Endometrial microvascular endothelial cells (primary cell): Measurements from ENCODE around the gene UNC13D. TPM values are rescaled to one million over a fixed set of nuclear protein-coding genes. Genes with fewer than 3 reads are reported as not detected.
"Not testable (repeated sequence)": the region's sequence is repeated elsewhere in the genome, so short reads cannot be mapped to it uniquely, and the experiment has no call there.

Experiments used
- in situ Hi-C: cut with HindIII; loops from 2 replicates; pipeline ENCODE4 v1.10.0; 2017; ENCODE audit warnings: low sequenced_read_pairs, low pct_unique_long_range_greater_than_20kb; ENCODE audit errors: inconsistent ontology term
- total RNA-seq: library from RNA; depleted of rRNA; stranded (reverse); fragments of >200 nt; gene quantifications from one replicate; pipeline ENCODE4 v1.2.3, GENCODE V29; 2015; ENCODE audit errors: inconsistent ontology term

Gene UNC13D
- 0.09 TPM for total RNA-seq

GRCh38 chr17:75843577-75844529, at the start of gene UNC13D:
UNC13D (minus strand) TSS chr17:75844404; CDS start chr17:75844337, 67 bp downstream.
- in situ Hi-C loops = no loop called here

DNA sequence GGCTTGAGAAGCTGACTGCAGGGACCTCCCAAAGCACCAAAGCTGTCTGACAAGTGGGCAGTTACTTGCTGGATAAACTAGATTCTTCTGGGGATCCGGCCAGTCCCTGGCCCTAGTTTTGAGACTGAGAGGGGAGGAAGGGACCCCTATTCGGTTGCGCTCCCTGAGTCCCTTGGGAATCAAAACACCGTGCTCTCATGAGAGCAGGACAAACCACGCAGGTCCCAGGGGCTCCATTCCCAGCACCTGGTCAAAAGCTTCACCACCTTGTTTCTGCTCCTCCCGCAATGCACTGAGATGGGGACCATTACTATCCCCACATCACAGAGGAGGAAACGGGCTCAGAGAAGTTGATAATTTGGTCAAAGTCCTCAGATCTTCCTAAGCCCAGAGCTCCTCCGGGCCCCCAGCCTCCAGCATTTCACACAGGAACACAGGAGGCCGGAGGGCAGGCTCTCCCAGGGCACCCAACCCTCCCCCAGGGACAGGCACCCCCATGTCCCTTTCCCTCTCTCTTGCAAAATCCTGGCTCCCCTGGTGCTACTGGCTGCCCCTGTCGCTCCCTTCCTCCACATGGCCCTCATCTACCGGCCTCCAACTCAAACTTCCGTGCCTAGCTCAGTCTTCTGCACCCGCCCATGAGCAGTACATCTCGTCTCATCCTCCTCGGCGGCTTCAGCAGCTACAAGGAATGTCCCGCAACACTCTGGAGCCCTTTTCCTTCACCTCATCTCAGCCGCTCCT, 49.3 kb upstream of the UNC13D start:
- in situ Hi-C loops = no loop called here

GRCh38 chr17:75892556-75893224, 48.5 kb upstream of the UNC13D start:
- in situ Hi-C loops = no loop called here

GRCh38 chr17:75891605-75892555, 47.7 kb upstream of the UNC13D start:
- in situ Hi-C loops = no loop called here

DNA sequence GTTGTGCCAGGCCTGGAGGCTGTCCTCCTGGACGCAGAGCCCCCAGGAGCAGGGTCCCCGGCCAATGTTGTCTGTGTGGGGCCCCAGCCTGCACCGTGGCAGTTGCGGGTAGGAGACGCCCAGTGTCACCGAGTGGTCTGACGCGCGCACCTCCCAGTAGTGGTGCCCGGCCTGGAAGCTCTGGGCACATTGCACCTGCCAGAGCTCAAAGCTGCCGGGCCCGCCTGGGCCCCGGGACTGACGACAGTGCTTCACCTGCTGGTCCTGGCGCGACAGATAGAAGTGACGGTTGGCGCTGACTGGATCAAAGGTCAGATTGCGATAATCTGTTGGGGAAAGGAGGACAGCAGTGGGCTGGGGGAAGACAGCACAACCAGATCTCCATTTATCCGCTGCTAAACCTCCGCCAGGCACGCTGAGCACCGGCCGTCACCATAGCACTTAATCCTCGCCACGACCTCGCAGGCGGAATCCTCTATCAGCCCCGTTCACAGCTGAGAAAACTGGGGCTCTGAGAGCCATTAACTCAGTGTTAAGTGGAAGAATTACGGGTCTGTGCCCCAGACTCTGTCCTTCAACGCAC, 46.9 kb upstream of the UNC13D start:
- in situ Hi-C loops = no loop called here

DNA sequence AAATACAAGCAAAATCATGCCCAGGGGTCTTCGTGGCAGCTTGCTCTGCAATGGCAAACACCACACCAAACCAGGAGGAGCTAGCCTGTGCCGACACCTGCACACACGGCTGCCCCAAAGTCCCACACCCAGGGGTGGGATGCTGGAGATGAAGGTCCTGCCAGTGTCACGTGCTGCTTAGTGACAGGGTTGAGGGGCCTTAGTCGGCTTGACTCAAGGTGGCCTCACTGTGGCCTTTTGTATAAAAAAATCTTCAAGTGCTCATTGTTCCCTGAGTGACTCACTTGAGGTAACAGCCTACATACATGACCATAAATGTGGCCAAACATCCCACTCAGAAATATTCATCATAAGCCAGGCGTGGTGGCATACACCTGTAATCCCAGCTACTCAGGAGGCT, 45.2 kb upstream of the UNC13D start:
- in situ Hi-C loops = no loop called here

DNA sequence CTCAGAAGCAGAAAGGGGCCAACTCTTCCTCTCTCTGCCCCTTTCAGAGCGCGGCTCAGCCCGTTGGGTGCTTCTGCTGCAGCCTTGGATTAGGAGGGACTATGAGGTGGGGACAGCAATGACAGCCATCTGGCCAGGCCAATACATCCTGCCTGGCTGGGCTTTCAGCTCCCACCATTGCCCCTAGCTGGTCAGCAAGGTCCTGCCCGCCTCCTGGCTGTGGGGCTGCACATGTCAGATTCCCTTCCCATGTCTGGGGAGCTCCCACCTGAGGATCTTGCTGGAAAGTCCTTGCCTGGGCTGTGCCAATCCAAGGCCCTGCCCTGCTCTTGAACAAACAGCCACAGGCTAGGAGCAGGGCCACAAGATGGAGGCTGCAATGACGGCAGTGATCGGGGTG, 44.3 kb upstream of the UNC13D start:
- in situ Hi-C loops = no loop called here

- in situ Hi-C loops = not testable (repeated sequence)
Measured at GRCh38 chr17:75885860-75886259, 41.7 kb upstream of the UNC13D start.

- in situ Hi-C loops = no loop called here
Measured at GRCh38 chr17:75885431-75885830, 41.2 kb upstream of the UNC13D start.

DNA sequence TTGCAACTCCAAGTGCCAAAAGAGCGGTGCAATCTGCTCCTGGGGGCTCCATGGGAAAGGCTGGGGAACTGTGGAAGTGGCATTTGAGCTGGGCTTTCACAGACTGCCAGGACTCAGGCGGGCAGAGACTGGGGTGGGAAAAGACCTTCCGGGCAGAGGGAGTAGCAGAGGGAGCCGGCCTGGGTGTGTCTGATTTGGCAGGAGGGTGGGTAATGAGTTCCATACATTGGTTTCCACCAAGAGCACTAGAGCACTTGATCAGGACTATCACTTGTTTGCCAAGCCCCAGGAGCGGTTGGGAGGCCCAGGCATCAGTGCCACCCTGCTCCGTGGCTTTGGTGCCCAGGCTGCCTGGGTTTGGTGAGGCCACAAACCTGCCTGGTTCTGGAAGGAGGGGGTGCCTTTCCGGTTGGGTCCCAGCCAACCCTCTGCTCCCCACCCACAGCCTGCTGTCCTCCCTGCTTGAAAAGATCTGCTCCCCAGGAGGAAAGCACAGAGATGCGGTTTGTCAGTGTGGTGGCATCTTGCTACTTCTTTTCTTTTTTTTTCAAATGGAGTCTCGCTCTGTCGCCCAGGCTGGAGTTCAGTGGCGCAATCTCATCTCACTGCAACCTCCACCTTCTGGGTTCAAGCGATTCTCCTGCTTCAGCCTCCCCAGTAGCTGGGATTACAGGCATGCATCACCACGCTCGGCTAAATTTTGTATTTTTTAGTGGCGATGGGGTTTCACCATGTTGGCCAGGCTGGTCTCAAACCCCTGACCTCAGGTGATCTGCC, 37.7 kb upstream of the UNC13D start:
- in situ Hi-C loops = no loop called here

DNA sequence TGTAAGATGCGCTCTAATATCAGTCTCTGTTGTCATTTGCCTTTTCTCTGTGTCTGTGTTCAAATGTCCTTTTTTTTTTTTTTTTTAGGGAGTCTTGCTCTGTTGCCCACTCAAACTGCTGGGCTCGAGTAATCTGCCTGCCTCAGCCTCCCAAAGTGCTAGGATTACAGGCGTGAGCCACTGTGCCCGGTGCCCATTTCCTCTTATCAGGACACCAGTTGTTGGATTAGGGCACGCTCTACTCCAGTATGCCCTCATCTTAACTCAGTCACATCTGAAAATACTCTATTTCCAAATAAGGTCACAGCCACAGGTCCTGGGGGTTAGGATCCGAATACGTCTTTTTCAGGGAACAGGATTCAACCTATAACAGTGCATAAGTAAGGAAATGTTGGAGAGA, 36.1 kb upstream of the UNC13D start:
- in situ Hi-C loops = no loop called here

- in situ Hi-C loops = no loop called here
Measured at GRCh38 chr17:75878174-75878998, 34.2 kb upstream of the UNC13D start, which contains the start of gene TRIM47. TRIM47 (minus strand) TSS chr17:75878581; CDS start chr17:75878548, 33 bp downstream.

GRCh38 chr17:75877752-75878173, 33.6 kb upstream of the UNC13D start:
- in situ Hi-C loops = no loop called here

- in situ Hi-C loops = no loop called here
Measured at GRCh38 chr17:75876938-75877751, 32.9 kb upstream of the UNC13D start.

DNA sequence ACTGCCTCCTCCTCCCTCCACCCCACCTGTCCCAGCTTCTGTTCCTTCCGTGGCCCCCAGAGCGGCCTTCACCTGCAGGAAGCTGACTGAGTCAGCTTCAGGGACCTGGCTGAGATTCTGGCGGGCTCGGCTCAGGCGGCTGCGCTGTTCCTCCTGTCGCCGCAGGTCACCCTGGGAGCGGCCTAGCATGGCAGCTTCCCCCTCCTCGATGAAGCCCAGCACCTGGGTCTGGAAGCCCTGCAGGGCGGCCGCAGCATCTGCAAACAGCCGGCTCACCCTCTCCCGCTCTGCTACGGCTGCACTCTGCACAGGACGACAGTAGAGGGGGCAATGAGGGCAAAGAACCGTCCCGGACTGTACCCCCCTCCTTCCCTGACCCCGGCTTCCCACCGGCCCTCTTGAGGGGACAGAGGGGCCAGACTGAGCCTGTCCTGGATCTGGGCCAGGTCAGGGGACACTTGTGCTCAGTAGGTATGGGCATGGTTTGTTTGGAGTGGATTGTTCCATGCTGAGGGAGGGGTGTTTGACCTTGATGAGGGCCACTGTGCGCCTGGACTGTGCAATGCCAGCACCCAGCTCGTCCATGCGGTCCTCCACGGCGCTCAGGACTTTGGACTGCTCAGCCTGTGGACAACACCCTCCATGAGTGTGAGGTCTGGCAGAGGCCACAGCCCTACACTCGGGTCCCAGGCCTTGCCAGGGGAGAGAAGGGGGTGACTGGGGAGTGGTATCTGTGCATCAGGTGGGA, 32.2 kb upstream of the UNC13D start:
- in situ Hi-C loops = no loop called here
